ENCODE results near the gene TACR1. TPM values are rescaled to one million over a fixed set of nuclear protein-coding genes. Genes with fewer than 3 reads are reported as not detected.
A peak's percentile ranks its signal among the peaks of the same experiment; 100 is the strongest.

TACR1 gene
- total RNA-seq, 1 donor, result not detected

DNA sequence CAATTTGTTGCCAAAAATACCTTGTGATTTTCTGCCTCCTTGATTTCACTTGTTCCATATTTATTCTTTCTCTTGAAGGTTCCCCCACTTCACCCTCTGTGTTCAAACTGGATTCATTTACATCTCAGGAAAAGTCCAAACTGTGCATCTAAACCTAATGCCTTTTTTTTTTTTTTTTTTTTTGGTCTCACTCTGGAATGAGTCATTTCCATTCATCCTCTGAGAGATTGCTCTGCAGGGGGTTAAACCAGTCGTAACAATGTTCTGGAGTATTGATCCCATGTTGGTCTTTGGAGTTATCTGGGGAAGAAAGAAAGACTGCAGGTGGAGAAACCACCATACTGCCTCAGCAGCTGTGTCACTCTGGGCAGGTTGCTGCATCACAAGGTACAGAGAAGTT is 119.7 kb downstream of the TACR1 start:
- DNase-seq (ENCODE audit: low read depth), result no peak
- H3K4me3 ChIP-seq (ENCODE audit: low read depth, low read length), result no peak overlapping the region
- TF ChIP-seq, protein P1, sequence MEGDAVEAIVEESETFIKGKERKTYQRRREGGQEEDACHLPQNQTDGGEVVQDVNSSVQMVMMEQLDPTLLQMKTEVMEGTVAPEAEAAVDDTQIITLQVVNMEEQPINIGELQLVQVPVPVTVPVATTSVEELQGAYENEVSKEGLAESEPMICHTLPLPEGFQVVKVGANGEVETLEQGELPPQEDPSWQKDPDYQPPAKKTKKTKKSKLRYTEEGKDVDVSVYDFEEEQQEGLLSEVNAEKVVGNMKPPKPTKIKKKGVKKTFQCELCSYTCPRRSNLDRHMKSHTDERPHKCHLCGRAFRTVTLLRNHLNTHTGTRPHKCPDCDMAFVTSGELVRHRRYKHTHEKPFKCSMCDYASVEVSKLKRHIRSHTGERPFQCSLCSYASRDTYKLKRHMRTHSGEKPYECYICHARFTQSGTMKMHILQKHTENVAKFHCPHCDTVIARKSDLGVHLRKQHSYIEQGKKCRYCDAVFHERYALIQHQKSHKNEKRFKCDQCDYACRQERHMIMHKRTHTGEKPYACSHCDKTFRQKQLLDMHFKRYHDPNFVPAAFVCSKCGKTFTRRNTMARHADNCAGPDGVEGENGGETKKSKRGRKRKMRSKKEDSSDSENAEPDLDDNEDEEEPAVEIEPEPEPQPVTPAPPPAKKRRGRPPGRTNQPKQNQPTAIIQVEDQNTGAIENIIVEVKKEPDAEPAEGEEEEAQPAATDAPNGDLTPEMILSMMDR (IDR thresholded peaks at IDR 0.05; ENCODE audit: insufficient read depth, low read depth, low read length), result no peak

DNA sequence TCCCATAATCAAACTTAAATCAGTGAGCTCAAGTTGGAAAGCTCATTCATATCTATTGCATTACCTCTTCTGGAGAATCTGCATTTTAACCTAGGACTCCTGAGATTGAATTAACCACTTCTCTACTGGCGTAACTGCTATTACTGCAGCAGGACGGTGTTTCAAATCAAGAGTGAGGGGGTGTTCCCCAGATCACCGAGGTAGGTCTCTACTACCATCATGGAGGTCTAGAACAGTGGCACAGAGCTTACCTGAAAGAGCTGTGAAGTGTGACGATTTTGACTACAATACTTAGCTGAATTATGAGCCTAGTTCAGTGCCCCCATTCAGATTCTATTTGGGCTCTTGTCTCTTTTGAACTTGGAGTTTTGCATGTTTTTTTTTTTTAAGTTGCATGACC is 121.4 kb downstream of the TACR1 start:
- no peak overlapping the region for H3K4me3 ChIP-seq (ENCODE audit: low read depth, low read length)

DNA sequence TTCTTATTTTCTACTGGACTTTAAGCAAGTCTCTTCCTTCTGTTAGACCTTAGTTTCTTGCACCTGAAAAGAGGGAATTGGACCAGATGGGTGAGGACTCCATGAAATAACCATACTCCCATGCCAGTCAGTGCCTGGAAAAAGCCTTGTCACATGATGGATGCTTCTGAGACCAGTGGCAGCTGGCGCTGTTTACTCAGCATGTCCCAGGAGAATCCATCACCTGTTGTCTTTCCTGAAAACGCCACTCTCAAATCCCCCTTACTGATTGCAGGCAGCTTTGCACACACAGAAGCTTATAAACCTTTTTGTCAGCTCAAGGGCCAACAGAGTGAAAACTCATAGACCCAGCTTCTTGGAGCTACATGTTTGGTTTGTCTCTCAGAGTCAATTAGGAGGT is 123.2 kb downstream of the TACR1 start:
- H3K4me3 ChIP-seq (ENCODE audit: low read depth, low read length), result no peak overlapping the region
- no peak for DNase-seq (ENCODE audit: low read depth)
- TF ChIP-seq, protein P1 (IDR thresholded peaks at IDR 0.05; ENCODE audit: insufficient read depth, low read depth, low read length), result no peak

More for the DNA sequence above, 121.4 kb downstream of the TACR1 start:
- TF ChIP-seq, protein P1 (IDR thresholded peaks at IDR 0.05; ENCODE audit: insufficient read depth, low read depth, low read length), result no peak
- DNase-seq (ENCODE audit: low read depth), result no peak

DNA sequence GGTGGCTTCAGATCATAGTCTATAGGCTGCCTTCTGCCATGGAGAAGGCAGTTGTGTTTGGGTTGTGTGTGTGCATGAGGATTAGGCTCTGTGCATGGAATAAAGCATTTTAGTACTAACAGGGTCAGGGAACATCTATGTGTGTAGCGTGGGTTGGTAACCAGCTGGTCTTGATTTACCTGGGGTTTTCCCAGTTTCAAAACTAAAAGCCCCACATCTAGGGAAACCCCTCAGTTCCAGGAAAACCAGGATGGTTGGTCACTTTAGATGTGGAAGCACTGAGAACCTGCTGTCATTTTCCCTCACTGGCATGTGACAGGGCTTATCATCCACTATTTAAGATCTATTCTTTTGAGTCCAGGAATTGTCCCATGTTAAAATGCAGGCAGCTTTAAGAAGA is 124.6 kb downstream of the TACR1 start:
- H3K4me3 ChIP-seq (ENCODE audit: low read depth, low read length), result no peak overlapping the region
- DNase-seq (ENCODE audit: low read depth), result no peak
- TF ChIP-seq, protein P1 (IDR thresholded peaks at IDR 0.05; ENCODE audit: insufficient read depth, low read depth, low read length), result no peak

DNA sequence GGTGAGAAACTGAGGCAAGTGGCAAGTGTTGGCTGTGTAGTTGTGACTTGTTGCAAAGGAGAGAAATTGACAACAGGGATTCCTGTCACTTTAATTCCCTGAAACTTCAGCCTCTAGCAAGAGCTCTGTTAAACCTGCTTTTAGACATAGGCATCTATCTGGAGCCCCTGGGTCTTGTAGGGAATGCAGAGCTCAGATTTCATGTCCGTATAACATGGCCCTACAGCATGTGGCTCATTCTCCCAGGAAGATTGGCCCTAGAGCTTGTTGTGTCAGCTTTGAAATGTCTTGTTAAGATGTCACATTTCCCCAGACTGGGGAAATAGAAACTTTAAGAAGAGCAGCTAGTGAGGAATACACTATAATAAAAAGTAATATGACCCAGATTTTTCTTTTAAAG is 125.1 kb downstream of the TACR1 start:
- DNase-seq (ENCODE audit: low read depth), result no peak

DNA sequence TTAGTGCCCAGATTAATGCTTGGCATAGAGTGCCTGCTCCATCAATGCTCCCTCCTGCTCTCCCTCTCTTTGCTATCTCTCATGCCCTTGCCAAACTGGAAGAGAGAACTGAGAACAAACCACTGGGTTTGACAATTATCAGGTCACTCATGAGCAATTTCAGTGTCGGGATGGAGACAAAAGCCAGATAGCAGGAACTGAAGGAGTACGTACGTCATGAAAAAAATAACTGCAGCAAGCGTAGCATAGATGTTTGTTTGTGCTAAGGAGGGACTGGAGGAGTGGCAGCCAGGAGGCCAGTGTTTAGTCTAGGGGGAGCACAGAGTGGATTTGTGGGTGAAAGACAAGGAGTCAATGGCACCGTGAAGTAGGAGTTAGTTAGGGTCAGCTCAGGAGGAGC is 127.6 kb downstream of the TACR1 start:
- no peak overlapping the region for H3K4me3 ChIP-seq (ENCODE audit: low read depth, low read length)
- DNase-seq (ENCODE audit: low read depth), result peak; percentile 63
- TF ChIP-seq, protein P1 (IDR thresholded peaks at IDR 0.05; ENCODE audit: insufficient read depth, low read depth, low read length), result no peak

More for the DNA sequence above, 125.1 kb downstream of the TACR1 start:
- TF ChIP-seq, protein P1 (IDR thresholded peaks at IDR 0.05; ENCODE audit: insufficient read depth, low read depth, low read length), result no peak
- no peak overlapping the region for H3K4me3 ChIP-seq (ENCODE audit: low read depth, low read length)

DNA sequence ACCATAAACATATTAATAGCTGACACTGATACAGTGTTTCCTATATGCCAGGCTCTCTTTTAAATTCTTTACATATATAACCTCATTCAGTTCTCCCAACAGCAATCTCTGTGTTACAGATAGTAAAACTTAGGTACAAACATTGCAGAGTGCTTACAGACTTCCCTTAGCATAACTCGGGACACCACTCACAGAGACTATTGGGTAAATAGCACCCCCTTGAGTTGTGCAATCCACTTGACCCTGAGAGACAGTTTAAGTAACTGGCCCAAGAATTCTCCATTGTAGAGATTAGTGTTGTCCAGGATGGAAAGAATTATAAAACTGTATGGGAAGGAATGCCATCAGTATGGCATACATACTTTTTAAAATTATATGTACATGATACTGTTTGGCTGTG is 130.8 kb downstream of the TACR1 start:
- TF ChIP-seq, protein P1 (IDR thresholded peaks at IDR 0.05; ENCODE audit: insufficient read depth, low read depth, low read length), result no peak
- no peak for DNase-seq (ENCODE audit: low read depth)
- H3K4me3 ChIP-seq (ENCODE audit: low read depth, low read length), result no peak overlapping the region
